OCI-LY7 (cell line): Measurements from ENCODE around the gene EXOC3L2.

Experiments
- EZH2phosphoT487 ChIP-seq: fragments of 200-600 bp; sonication (generic); IDR thresholded peaks from 2 replicates; pipeline ENCODE4 v1.6.1; 2018; ENCODE audit warnings: low read depth, borderline replicate concordance, mild to moderate bottlenecking, mixed run types, antibody characterized with exemption, low read length, moderate library complexity, mixed read lengths
- TF ChIP-seq, protein P1 (sequence below): fragments of 200-600 bp; sonication (generic); conservative IDR thresholded peaks from 2 replicates; pipeline ENCODE4 v1.5.1; 2014; ENCODE audit warnings: mild to moderate bottlenecking, antibody characterized with exemption, low read length, moderate library complexity, mixed read lengths

DNA sequence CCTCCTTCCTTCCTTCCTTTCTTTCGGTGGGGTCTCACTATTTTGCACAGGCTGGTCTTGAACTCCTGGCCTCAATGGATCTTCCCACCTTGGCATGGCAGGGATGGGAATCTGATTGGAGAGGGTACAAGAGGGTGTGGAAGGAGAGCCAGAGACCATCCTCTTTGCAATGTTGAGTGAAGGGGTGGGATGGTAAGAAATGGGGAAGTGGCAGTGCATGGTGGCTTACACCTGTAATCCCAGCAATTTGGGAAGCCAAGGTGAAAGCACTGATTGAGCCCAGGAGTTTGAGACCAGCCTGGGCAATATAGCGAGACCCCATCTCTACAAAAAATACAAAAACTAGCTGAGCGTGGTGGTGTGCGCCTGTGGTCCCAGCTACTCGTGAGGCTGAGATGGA lies 61.1 kb downstream of the EXOC3L2 start:
- TF ChIP-seq, protein P1, sequence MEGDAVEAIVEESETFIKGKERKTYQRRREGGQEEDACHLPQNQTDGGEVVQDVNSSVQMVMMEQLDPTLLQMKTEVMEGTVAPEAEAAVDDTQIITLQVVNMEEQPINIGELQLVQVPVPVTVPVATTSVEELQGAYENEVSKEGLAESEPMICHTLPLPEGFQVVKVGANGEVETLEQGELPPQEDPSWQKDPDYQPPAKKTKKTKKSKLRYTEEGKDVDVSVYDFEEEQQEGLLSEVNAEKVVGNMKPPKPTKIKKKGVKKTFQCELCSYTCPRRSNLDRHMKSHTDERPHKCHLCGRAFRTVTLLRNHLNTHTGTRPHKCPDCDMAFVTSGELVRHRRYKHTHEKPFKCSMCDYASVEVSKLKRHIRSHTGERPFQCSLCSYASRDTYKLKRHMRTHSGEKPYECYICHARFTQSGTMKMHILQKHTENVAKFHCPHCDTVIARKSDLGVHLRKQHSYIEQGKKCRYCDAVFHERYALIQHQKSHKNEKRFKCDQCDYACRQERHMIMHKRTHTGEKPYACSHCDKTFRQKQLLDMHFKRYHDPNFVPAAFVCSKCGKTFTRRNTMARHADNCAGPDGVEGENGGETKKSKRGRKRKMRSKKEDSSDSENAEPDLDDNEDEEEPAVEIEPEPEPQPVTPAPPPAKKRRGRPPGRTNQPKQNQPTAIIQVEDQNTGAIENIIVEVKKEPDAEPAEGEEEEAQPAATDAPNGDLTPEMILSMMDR, result no peak
- TF ChIP-seq EZH2phosphoT487, result no peak
